GM12875 (cell line): ENCODE results near the gene ZNF627.

Experiments used
- H3K4me3 ChIP-seq: one replicate; pipeline ENCODE4 v1.5.1; 2011; ENCODE audit warnings: low read depth, low read length, control low read depth
- TF ChIP-seq, protein P1 (sequence below): IDR thresholded peaks from 2 replicates; pipeline ENCODE4 v1.5.1; 2011; ENCODE audit warnings: low read depth, mild to moderate bottlenecking, control low read depth, inconsistent platforms, low read length, moderate library complexity, borderline replicate concordance; ENCODE audit not compliant: insufficient read depth

The ZNF627 gene

GRCh38 chr19:11597202-11598102, at the start of gene ZNF627:
Gene ZNF627, plus strand, starts transcription at chr19:11597483. Its CDS starts 145 bp downstream, at chr19:11597628.
- peak within 1 kb of the TSS; percentile 98 for H3K4me3 ChIP-seq
- TF ChIP-seq, protein P1, sequence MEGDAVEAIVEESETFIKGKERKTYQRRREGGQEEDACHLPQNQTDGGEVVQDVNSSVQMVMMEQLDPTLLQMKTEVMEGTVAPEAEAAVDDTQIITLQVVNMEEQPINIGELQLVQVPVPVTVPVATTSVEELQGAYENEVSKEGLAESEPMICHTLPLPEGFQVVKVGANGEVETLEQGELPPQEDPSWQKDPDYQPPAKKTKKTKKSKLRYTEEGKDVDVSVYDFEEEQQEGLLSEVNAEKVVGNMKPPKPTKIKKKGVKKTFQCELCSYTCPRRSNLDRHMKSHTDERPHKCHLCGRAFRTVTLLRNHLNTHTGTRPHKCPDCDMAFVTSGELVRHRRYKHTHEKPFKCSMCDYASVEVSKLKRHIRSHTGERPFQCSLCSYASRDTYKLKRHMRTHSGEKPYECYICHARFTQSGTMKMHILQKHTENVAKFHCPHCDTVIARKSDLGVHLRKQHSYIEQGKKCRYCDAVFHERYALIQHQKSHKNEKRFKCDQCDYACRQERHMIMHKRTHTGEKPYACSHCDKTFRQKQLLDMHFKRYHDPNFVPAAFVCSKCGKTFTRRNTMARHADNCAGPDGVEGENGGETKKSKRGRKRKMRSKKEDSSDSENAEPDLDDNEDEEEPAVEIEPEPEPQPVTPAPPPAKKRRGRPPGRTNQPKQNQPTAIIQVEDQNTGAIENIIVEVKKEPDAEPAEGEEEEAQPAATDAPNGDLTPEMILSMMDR: no peak

GRCh38 chr19:11547929-11548700, 49.2 kb upstream of the ZNF627 start:
- TF ChIP-seq, protein P1: no peak
- H3K4me3 ChIP-seq: no peak overlapping the region

DNA sequence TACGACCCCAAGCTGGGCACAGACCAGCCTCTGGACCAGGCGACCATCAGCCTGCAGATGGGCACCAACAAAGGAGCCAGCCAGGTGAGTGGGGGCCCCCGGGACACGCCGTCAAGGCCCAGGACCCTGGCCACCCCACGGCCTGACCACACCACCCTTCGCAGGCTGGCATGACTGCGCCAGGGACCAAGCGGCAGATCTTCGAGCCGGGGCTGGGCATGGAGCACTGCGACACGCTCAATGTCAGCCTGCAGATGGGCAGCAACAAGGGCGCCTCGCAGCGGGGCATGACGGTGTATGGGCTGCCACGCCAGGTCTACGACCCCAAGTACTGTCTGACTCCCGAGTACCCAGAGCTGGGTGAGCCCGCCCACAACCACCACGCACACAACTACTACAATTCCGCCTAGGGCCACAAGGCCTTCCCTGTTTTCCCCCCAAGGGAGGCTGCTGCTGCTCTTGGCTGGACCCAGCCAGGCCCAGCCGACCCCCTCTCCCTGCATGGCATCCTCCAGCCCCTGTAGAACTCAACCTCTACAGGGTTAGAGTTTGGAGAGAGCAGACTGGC, 47.8 kb upstream of the ZNF627 start:
- TF ChIP-seq, protein P1: no peak
- no peak overlapping the region for H3K4me3 ChIP-seq

DNA sequence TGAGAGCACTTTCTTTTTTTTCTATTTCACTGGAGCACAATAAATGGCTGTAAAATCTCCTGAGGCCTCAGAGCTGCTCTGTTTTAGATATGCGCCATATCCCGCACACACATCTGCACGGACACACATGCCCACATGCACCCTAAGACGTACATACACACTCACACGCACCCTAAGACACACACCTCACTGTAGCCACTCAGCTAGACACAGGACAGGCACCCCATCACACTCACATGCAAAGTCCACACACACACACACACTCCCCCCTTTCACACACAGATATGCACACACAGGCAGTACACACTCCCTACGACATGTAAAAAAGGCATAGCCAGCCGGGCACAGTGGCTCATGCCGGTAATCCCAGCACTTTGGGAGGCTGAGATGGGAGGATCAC, 47.0 kb upstream of the ZNF627 start:
- H3K4me3 ChIP-seq: no peak overlapping the region
- TF ChIP-seq, protein P1: no peak

- H3K4me3 ChIP-seq: no peak overlapping the region
- TF ChIP-seq, protein P1: peak; percentile 54
Measured at GRCh38 chr19:11551603-11552235, 45.6 kb upstream of the ZNF627 start.

- TF ChIP-seq, protein P1: no peak
- no peak overlapping the region for H3K4me3 ChIP-seq
Measured at GRCh38 chr19:11552666-11553372, 44.5 kb upstream of the ZNF627 start.
